Smooth muscle cell (in vitro differentiated cells): Measurements from ENCODE around the gene PLCB1. TPM values are rescaled to one million over a fixed set of nuclear protein-coding genes. Genes with fewer than 3 reads are reported as not detected.

Experiments used
- DNase-seq: peaks from one replicate; lab custom pipeline; 2025; ENCODE audit not compliant: unreplicated experiment; lab: John Stamatoyannopoulos, UW
- H2AFZ ChIP-seq: fragments of 200-600 bp; sonication (generic); 2 replicates; pipeline ENCODE4 v1.6.0; 2016; ENCODE audit warnings: antibody characterized with exemption, low read depth, mild to moderate bottlenecking
- H3F3A ChIP-seq: fragments of 200-600 bp; sonication (generic); 2 replicates; pipeline ENCODE4 v1.6.0; 2017; ENCODE audit warnings: antibody characterized with exemption, low read depth
- H3K27ac ChIP-seq: fragments of 200-600 bp; sonication (generic); 2 replicates; pipeline ENCODE4 v1.5.1; 2016; ENCODE audit warnings: low read depth, mild to moderate bottlenecking
- H3K27me3 ChIP-seq: fragments of 200-600 bp; sonication (generic); 2 replicates; pipeline ENCODE4 v1.6.1; 2016; ENCODE audit warnings: low read depth, mild to moderate bottlenecking
- H3K36me3 ChIP-seq: fragments of 200-600 bp; sonication (generic); 2 replicates; pipeline ENCODE4 v1.5.1; 2016; ENCODE audit warnings: low read depth
- H3K4me1 ChIP-seq: fragments of 200-600 bp; sonication (generic); 2 replicates; pipeline ENCODE4 v1.5.1; 2016; ENCODE audit warnings: low read depth
- H3K4me2 ChIP-seq: fragments of 200-600 bp; sonication (generic); 2 replicates; pipeline ENCODE4 v1.6.0; 2016; ENCODE audit warnings: mild to moderate bottlenecking
- H3K4me3 ChIP-seq: fragments of 200-600 bp; sonication (generic); 2 replicates; pipeline ENCODE4 v1.5.1; 2016; ENCODE audit warnings: mild to moderate bottlenecking
- H3K79me2 ChIP-seq: fragments of 200-600 bp; sonication (generic); 2 replicates; pipeline ENCODE4 v1.6.0; 2016; ENCODE audit warnings: low read depth, mild to moderate bottlenecking
- H3K9ac ChIP-seq: fragments of 200-600 bp; sonication (generic); 2 replicates; pipeline ENCODE4 v1.6.0; 2016; ENCODE audit warnings: low read depth
- H3K9me3 ChIP-seq: fragments of 200-600 bp; sonication (generic); replicated peaks from 2 replicates; pipeline ENCODE4 v1.5.1; 2016; ENCODE audit warnings: low read depth
- H4K20me1 ChIP-seq: fragments of 200-600 bp; sonication (generic); 2 replicates; pipeline ENCODE4 v1.6.0; 2016; ENCODE audit warnings: low read depth
- WGBS: methylation state at CpG from one replicate; pipeline ENCODE4 v1.1.7; 2016; ENCODE audit warnings: low lambda C conversion rate; 5-methylcytosine and 5-hydroxymethylcytosine counted together
- polyA plus RNA-seq: library from polyadenylated mRNA; unstranded; fragments of >200 nt; fragmentation: Nextera tagmentation; extraction: Ambion mirVana; gene quantifications from 2 replicates; pipeline ENCODE4 v1.2.1, GENCODE V29; 2016
- total RNA-seq: library from RNA; depleted of rRNA; stranded (reverse); fragments of >200 nt; gene quantifications from 2 replicates; pipeline ENCODE4 v1.2.3, GENCODE V29; 2014
- TF ChIP-seq, protein P1 (sequence below): fragments of 200-600 bp; sonication (generic); IDR thresholded peaks from 2 replicates; pipeline ENCODE4 v1.5.1; 2017; ENCODE audit warnings: borderline replicate concordance, mild to moderate bottlenecking, antibody characterized with exemption; ENCODE audit not compliant: insufficient read depth, poor library complexity, severe bottlenecking

The PLCB1 gene
- total and polyA plus RNA-seq, 2 experiments from 2014 or later, result 4.7 to 25.3 TPM

DNA sequence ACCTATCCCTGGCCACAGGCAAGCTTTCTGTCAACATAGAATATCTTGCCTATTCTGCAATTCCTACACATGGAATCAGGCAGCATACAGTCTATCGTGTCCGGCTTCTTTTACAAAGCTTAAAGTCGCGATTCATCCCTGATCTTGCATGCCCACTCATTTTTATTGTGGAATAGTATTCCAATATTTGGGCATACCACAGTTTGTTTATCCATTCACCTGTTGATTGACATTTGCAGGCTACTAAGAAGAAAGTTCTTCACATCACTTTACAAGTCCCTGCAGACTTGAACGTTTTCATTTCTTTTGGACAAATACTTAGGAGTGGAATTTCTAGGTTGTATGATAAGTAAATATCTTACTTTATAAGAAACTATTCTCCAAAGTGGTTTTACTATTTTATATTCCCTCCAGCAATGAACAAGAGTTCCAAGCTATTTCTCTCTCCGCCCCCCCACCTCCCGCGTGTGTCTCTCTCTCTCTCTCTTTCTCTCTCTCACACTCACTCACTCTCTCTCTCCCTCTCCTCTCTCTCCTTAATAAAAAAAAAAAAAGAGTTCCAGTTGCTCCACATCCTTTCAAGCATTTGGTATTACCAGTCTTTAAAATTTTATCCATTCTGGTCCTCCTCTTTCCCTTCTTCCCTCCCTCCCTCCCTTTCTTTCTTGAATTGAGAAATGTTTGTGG is 1.1 kb upstream of the PLCB1 start:
- H3K4me2 ChIP-seq, result peak overlapping the region; percentile 88
- peaks cover 8% of the 10 kb centered on the region for H3K79me2 ChIP-seq
- H3F3A ChIP-seq, result peaks cover 12% of the 10 kb centered on the region
- peak overlapping the region; percentile 69 for H2AFZ ChIP-seq
- no peak overlapping the region for H3K27ac ChIP-seq
- no peak for DNase-seq
- TF ChIP-seq, protein P1, sequence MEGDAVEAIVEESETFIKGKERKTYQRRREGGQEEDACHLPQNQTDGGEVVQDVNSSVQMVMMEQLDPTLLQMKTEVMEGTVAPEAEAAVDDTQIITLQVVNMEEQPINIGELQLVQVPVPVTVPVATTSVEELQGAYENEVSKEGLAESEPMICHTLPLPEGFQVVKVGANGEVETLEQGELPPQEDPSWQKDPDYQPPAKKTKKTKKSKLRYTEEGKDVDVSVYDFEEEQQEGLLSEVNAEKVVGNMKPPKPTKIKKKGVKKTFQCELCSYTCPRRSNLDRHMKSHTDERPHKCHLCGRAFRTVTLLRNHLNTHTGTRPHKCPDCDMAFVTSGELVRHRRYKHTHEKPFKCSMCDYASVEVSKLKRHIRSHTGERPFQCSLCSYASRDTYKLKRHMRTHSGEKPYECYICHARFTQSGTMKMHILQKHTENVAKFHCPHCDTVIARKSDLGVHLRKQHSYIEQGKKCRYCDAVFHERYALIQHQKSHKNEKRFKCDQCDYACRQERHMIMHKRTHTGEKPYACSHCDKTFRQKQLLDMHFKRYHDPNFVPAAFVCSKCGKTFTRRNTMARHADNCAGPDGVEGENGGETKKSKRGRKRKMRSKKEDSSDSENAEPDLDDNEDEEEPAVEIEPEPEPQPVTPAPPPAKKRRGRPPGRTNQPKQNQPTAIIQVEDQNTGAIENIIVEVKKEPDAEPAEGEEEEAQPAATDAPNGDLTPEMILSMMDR, result no peak
- H3K4me3 ChIP-seq, result peak overlapping the region; percentile 55
- H4K20me1 ChIP-seq, result no peaks in the 10 kb centered on the region
- H3K27me3 ChIP-seq, result peaks cover 25% of the 10 kb centered on the region
- no peaks in the 10 kb centered on the region for H3K36me3 ChIP-seq
- no peaks in the 10 kb centered on the region for H3K9me3 ChIP-seq
- WGBS, result 84% methylated on average over 8 of the region's 8 CpGs
- H3K4me1 ChIP-seq, result peaks cover 17% of the 10 kb centered on the region
- no peak overlapping the region for H3K9ac ChIP-seq

DNA sequence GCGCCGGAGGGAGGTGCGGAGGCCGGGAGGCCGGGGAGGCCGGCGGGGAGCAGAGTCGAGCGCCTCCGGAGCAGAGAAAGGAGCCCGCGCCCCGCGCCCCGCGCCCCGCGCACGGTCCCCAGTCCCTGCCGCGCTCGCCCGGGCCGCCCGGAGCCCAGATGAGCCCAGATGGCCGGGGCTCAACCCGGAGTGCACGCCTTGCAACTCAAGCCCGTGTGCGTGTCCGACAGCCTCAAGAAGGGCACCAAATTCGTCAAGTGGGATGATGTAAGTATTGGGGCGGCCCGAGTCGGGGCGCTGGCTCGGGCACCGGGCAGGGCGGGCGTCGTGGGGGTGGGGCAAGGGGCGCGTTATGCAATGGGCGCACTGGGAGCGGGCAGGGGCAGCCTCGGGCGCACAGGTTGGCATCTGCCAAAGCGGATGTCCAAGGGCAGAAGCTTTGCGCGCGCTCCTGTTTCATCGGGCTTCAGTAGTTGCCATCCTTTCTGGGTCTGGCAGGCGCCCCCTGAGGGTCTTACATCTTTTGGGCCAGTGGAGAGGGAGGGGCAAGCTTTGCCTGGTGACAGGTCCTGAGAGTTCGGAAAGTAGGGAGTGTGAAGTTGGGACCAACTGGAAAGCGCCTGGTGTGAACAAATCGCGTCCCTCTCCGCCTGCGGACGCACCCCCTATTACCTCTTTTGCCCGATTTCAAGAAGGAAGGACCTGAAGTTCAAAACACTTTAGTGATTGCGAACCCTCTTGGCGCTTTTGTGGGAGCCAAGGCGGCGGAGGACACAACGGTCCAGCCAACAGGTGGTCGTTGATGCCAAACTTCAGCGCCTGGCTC is 631 bp downstream of the PLCB1 start:
- peak overlapping the region; percentile 88 for H3K4me2 ChIP-seq
- no peaks in the 10 kb centered on the region for H4K20me1 ChIP-seq
- peaks cover 25% of the 10 kb centered on the region for H3K27me3 ChIP-seq
- H3K79me2 ChIP-seq, result peaks cover 8% of the 10 kb centered on the region
- no peak overlapping the region for H3K9ac ChIP-seq
- TF ChIP-seq, protein P1, result no peak
- H3F3A ChIP-seq, result peaks cover 12% of the 10 kb centered on the region
- H2AFZ ChIP-seq, result peak overlapping the region; percentile 35
- no peak overlapping the region for H3K27ac ChIP-seq
- WGBS, result 8% methylated on average over 60 of the region's 68 CpGs
- no peak for DNase-seq
- H3K36me3 ChIP-seq, result no peaks in the 10 kb centered on the region
- H3K4me3 ChIP-seq, result peak overlapping the region; percentile 55
- H3K9me3 ChIP-seq, result no peaks in the 10 kb centered on the region
- H3K4me1 ChIP-seq, result peaks cover 11% of the 10 kb centered on the region

GRCh38 chr20:8133310-8133768 is 1.3 kb downstream of the PLCB1 start:
- H3K9ac ChIP-seq, result no peak overlapping the region
- no peaks in the 10 kb centered on the region for H4K20me1 ChIP-seq
- peaks cover 9% of the 10 kb centered on the region for H3K4me1 ChIP-seq
- DNase-seq, result no peak
- no peaks in the 10 kb centered on the region for H3K36me3 ChIP-seq
- 62% methylated on average over 14 of the region's 14 CpGs for WGBS
- peaks cover 10% of the 10 kb centered on the region for H3F3A ChIP-seq
- TF ChIP-seq, protein P1, result no peak
- peak overlapping the region; percentile 88 for H3K4me2 ChIP-seq
- no peaks in the 10 kb centered on the region for H3K9me3 ChIP-seq
- H3K27ac ChIP-seq, result no peak overlapping the region
- H3K27me3 ChIP-seq, result peaks cover 25% of the 10 kb centered on the region
- H3K79me2 ChIP-seq, result peaks cover 8% of the 10 kb centered on the region
- no peak overlapping the region for H2AFZ ChIP-seq
- H3K4me3 ChIP-seq, result peak overlapping the region; percentile 55
